T1000 (cell line): Measurements from ENCODE around the gene CD79A.

Source experiments
- DNase-seq: peaks from one replicate; lab custom pipeline; 2025; ENCODE audit warnings: mixed read lengths; lab: John Stamatoyannopoulos, UW

The CD79A gene

GRCh38 chr19:41876847-41877832 lies at the start of gene CD79A:
Gene CD79A (plus strand): TSS chr19:41877279. CDS start chr19:41877305, 26 bp downstream.
- DNase-seq, result no peak

- no peak for DNase-seq
These were observed 38.9 kb upstream of the CD79A start for GRCh38 chr19:41837981-41838708.

- DNase-seq, result no peak
These were observed 37.9 kb upstream of the CD79A start for GRCh38 chr19:41839211-41839610.

GRCh38 chr19:41843371-41843770 lies 33.7 kb upstream of the CD79A start:
- DNase-seq, result no peak

- no peak for DNase-seq
These were observed 32.5 kb upstream of the CD79A start, which contains the start of gene LYPD4 for GRCh38 chr19:41844601-41845000. Gene LYPD4 (minus strand): TSS chr19:41844683. CDS start chr19:41839285, 5,398 bp downstream.

- DNase-seq, result no peak
These were observed 32.3 kb upstream of the CD79A start, which contains the start of gene DMRTC2 for GRCh38 chr19:41845001-41845050. Gene DMRTC2 (plus strand): TSS chr19:41845042. CDS start chr19:41847429, 2,387 bp downstream.

- no peak for DNase-seq
These were observed 32.0 kb upstream of the CD79A start for GRCh38 chr19:41845051-41845590.

- DNase-seq, result no peak
These were observed 29.6 kb upstream of the CD79A start for GRCh38 chr19:41847351-41848105.

GRCh38 chr19:41848666-41849065 lies 28.4 kb upstream of the CD79A start:
- no peak for DNase-seq

- DNase-seq, result no peak
These were observed 28.0 kb upstream of the CD79A start for GRCh38 chr19:41849067-41849466.

GRCh38 chr19:41850381-41850780 lies 26.7 kb upstream of the CD79A start:
- DNase-seq, result no peak

GRCh38 chr19:41851456-41851855 lies 25.6 kb upstream of the CD79A start:
- DNase-seq, result no peak

GRCh38 chr19:41853344-41853743 lies 23.7 kb upstream of the CD79A start:
- DNase-seq, result no peak

- DNase-seq, result no peak
These were observed 23.3 kb upstream of the CD79A start for GRCh38 chr19:41853768-41854167.

- no peak for DNase-seq
These were observed 17.9 kb upstream of the CD79A start for GRCh38 chr19:41859213-41859617.

- DNase-seq, result peak; percentile 94
These were observed 17.3 kb upstream of the CD79A start, which contains the start of gene RPS19 for GRCh38 chr19:41859618-41860418. Gene RPS19 (plus strand): TSS chr19:41860255. CDS start chr19:41860775, 520 bp downstream.

- DNase-seq, result no peak
These were observed 16.5 kb upstream of the CD79A start for GRCh38 chr19:41860419-41861115.

- no peak for DNase-seq
These were observed 15.8 kb upstream of the CD79A start for GRCh38 chr19:41861116-41861768.

- no peak for DNase-seq
These were observed 15.2 kb upstream of the CD79A start for GRCh38 chr19:41861846-41862245.

- DNase-seq, result no peak
These were observed 14.6 kb upstream of the CD79A start for GRCh38 chr19:41862445-41862986.
